K562 (cell line): ENCODE results near the gene POU2F3.

Experiments
- ZKSCAN1 ChIP-seq: fragments of 150-350 bp; IDR thresholded peaks from 2 replicates; pipeline ENCODE4 v1.6.1; 2016; ENCODE audit warnings: low read depth, low read length
- TF ChIP-seq, protein P1 (sequence below): fragments of 250-450 bp; sonication (Bioruptor Pico); IDR thresholded peaks from 2 replicates; pipeline ENCODE4 v1.5.0; 2022; ENCODE audit warnings: mild to moderate bottlenecking
- TF ChIP-seq, protein P2 (sequence below): fragments of 250-450 bp; sonication (Bioruptor Pico); IDR thresholded peaks from 2 replicates; pipeline ENCODE4 v1.5.1; 2021; ENCODE audit warnings: mild to moderate bottlenecking
- TF ChIP-seq, protein P3 (sequence below), 3 experiments: IDR thresholded peaks in 2 of 3; conservative IDR thresholded peaks in 1 of 3; 2 replicates each; pipeline ENCODE4 v1.5.1; 2011 to 2012; ENCODE audit warnings: low read length in 3 of 3, mild to moderate bottlenecking in 3 of 3, control low read depth in 2 of 3, improper control_type of control experiment in 1 of 3, inconsistent platforms in 1 of 3, low read depth in 1 of 3, mixed read lengths in 1 of 3, moderate library complexity in 1 of 3; ENCODE audit not compliant: insufficient read depth in 2 of 3
- TF ChIP-seq, protein P4 (sequence below): sonication (generic); formaldehyde crosslinking; IDR thresholded peaks from 2 replicates; pipeline ENCODE4 v1.4.0; 2020; ENCODE audit warnings: mild to moderate bottlenecking, missing genetic modification reagents

DNA sequence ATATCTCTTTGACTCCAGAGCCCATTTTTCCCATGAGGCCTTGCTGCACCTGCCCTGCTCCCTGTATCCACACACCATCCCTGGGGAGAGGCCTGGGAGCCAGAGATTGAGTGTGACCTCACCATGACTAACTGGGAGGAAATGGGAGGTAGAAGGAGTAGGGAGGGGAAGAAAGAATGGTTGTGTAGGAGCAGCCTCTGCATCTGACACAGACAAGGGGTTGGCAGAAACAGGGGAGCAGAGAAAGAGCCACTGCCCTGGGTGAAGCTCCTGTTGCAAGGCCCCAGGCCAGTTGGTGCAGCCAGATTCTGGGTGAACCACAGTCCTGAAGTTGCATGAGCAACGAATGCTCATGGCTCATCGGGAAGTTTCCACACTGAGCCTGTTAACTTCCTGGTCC is 32.4 kb downstream of the POU2F3 start:
- no peak for TF ChIP-seq ZKSCAN1
- TF ChIP-seq, protein P1, sequence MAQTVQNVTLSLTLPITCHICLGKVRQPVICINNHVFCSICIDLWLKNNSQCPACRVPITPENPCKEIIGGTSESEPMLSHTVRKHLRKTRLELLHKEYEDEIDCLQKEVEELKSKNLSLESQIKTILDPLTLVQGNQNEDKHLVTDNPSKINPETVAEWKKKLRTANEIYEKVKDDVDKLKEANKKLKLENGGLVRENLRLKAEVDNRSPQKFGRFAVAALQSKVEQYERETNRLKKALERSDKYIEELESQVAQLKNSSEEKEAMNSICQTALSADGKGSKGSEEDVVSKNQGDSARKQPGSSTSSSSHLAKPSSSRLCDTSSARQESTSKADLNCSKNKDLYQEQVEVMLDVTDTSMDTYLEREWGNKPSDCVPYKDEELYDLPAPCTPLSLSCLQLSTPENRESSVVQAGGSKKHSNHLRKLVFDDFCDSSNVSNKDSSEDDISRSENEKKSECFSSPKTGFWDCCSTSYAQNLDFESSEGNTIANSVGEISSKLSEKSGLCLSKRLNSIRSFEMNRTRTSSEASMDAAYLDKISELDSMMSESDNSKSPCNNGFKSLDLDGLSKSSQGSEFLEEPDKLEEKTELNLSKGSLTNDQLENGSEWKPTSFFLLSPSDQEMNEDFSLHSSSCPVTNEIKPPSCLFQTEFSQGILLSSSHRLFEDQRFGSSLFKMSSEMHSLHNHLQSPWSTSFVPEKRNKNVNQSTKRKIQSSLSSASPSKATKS (CRISPR knock-in tag): no peak
- TF ChIP-seq, protein P2, sequence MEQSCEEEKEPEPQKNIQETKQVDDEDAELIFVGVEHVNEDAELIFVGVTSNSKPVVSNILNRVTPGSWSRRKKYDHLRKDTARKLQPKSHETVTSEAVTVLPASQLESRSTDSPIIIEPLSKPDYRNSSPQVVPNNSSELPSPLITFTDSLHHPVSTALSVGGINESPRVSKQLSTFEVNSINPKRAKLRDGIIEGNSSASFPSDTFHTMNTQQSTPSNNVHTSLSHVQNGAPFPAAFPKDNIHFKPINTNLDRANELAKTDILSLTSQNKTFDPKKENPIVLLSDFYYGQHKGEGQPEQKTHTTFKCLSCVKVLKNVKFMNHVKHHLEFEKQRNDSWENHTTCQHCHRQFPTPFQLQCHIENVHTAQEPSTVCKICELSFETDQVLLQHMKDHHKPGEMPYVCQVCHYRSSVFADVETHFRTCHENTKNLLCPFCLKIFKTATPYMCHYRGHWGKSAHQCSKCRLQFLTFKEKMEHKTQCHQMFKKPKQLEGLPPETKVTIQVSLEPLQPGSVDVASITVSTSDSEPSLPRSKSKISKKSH (CRISPR knock-in tag): no peak
- TF ChIP-seq, protein P3, sequence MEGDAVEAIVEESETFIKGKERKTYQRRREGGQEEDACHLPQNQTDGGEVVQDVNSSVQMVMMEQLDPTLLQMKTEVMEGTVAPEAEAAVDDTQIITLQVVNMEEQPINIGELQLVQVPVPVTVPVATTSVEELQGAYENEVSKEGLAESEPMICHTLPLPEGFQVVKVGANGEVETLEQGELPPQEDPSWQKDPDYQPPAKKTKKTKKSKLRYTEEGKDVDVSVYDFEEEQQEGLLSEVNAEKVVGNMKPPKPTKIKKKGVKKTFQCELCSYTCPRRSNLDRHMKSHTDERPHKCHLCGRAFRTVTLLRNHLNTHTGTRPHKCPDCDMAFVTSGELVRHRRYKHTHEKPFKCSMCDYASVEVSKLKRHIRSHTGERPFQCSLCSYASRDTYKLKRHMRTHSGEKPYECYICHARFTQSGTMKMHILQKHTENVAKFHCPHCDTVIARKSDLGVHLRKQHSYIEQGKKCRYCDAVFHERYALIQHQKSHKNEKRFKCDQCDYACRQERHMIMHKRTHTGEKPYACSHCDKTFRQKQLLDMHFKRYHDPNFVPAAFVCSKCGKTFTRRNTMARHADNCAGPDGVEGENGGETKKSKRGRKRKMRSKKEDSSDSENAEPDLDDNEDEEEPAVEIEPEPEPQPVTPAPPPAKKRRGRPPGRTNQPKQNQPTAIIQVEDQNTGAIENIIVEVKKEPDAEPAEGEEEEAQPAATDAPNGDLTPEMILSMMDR (IDR thresholded peaks at IDR 0.05 in 2 of 3, conservative IDR thresholded peaks at IDR 0.05 in 1 of 3; ENCODE audit: insufficient read depth in 2 of 3, low read depth in 1 of 3, low read length in 3 of 3): no peak
- TF ChIP-seq, protein P4, sequence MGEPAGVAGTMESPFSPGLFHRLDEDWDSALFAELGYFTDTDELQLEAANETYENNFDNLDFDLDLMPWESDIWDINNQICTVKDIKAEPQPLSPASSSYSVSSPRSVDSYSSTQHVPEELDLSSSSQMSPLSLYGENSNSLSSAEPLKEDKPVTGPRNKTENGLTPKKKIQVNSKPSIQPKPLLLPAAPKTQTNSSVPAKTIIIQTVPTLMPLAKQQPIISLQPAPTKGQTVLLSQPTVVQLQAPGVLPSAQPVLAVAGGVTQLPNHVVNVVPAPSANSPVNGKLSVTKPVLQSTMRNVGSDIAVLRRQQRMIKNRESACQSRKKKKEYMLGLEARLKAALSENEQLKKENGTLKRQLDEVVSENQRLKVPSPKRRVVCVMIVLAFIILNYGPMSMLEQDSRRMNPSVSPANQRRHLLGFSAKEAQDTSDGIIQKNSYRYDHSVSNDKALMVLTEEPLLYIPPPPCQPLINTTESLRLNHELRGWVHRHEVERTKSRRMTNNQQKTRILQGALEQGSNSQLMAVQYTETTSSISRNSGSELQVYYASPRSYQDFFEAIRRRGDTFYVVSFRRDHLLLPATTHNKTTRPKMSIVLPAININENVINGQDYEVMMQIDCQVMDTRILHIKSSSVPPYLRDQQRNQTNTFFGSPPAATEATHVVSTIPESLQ (CRISPR knock-in tag): no peak
